HEK293 (cell line): ENCODE results near the gene MYO1E.

Experiments used
- CTCF ChIA-PET: fragments of 350-600 bp; formaldehyde crosslinking; extraction: SDS; loops from one replicate; lab custom pipeline; 2021; ENCODE audit warnings: antibody characterized with exemption; lab: Yijun Ruan, JAX
- POLR2A ChIA-PET: fragments of 300-600 bp; formaldehyde crosslinking; extraction: SDS; loops from one replicate; lab custom pipeline; 2020; ENCODE audit warnings: antibody characterized with exemption, inconsistent platforms; lab: Yijun Ruan, JAX
- H3K27ac ChIP-seq: fragments of 200-500 bp; sonication (Bioruptor generic); 2 replicates; pipeline ENCODE4 v1.5.1; 2014; ENCODE audit warnings: low read depth, low read length, control low read depth, inconsistent platforms; ENCODE audit errors: extremely low read depth
- H3K36me3 ChIP-seq, 2 experiments: fragments of 200-500 bp in 1 of 2; sonication (Bioruptor generic) in 1 of 2; 1 replicate in 1 of 2; 2 replicates in 1 of 2; pipeline ENCODE4 v1.5.1; 2014 to 2017; ENCODE audit warnings: inconsistent platforms in 2 of 2, low read length in 2 of 2; ENCODE audit not compliant: control insufficient read depth in 2 of 2, insufficient read depth in 1 of 2
- H3K4me1 ChIP-seq: fragments of 200-500 bp; sonication (Bioruptor generic); 2 replicates; pipeline ENCODE4 v1.5.1; 2014; ENCODE audit warnings: mild to moderate bottlenecking, low read length, inconsistent platforms; ENCODE audit not compliant: control insufficient read depth, insufficient read depth
- H3K4me3 ChIP-seq: 2 replicates; pipeline ENCODE4 v1.5.1; 2011; ENCODE audit warnings: low read depth, mild to moderate bottlenecking, control low read depth, low read length, moderate library complexity
- H3K9me3 ChIP-seq: fragments of 200-500 bp; sonication (Bioruptor generic); 2 replicates; pipeline ENCODE4 v1.5.1; 2014; ENCODE audit warnings: low read depth, low read length, inconsistent platforms; ENCODE audit not compliant: control insufficient read depth, insufficient read depth
- GLI2 ChIP-seq: fragments of 450-650 bp; formaldehyde crosslinking; IDR thresholded peaks from 2 replicates; pipeline ENCODE4; 2017; ENCODE audit warnings: missing biosample characterization, missing genetic modification characterization, low read depth, borderline replicate concordance
- KLF16 ChIP-seq: fragments of 450-650 bp; formaldehyde crosslinking; IDR thresholded peaks from 2 replicates; pipeline ENCODE4 v1.5.1; 2017; ENCODE audit warnings: missing biosample characterization, missing genetic modification characterization
- PRDM10 ChIP-seq: fragments of 450-650 bp; formaldehyde crosslinking; IDR thresholded peaks from 2 replicates; pipeline ENCODE4 v1.5.1; 2016; ENCODE audit warnings: missing biosample characterization, missing genetic modification characterization
- REPIN1 ChIP-seq: fragments of 450-650 bp; formaldehyde crosslinking; IDR thresholded peaks from 2 replicates; pipeline ENCODE4 v1.5.1; 2017; ENCODE audit warnings: missing biosample characterization, missing genetic modification characterization, low read depth
- SP7 ChIP-seq: fragments of 450-650 bp; formaldehyde crosslinking; IDR thresholded peaks from 2 replicates; pipeline ENCODE4 v1.5.1; 2016; ENCODE audit warnings: missing biosample characterization, missing genetic modification characterization
- ZBTB10 ChIP-seq: fragments of 450-650 bp; formaldehyde crosslinking; IDR thresholded peaks from 2 replicates; pipeline ENCODE4 v1.5.1; 2016; ENCODE audit warnings: missing biosample characterization, missing genetic modification characterization
- ZBTB8A ChIP-seq: fragments of 450-650 bp; formaldehyde crosslinking; IDR thresholded peaks from 2 replicates; pipeline ENCODE4 v1.5.1; 2016; ENCODE audit warnings: missing biosample characterization, missing genetic modification characterization
- ZFP37 ChIP-seq: fragments of 450-650 bp; formaldehyde crosslinking; IDR thresholded peaks from 2 replicates; pipeline ENCODE4 v1.5.1; 2016; ENCODE audit warnings: missing biosample characterization, missing genetic modification characterization
- ZNF157 ChIP-seq: fragments of 450-650 bp; formaldehyde crosslinking; IDR thresholded peaks from 2 replicates; pipeline ENCODE4 v1.5.1; 2016; ENCODE audit warnings: missing biosample characterization, missing genetic modification characterization
- ZNF16 ChIP-seq: fragments of 450-650 bp; formaldehyde crosslinking; IDR thresholded peaks from 2 replicates; pipeline ENCODE4 v1.5.1; 2016; ENCODE audit warnings: low read depth, missing biosample characterization, missing genetic modification characterization
- ZNF248 ChIP-seq: fragments of 450-650 bp; formaldehyde crosslinking; IDR thresholded peaks from 2 replicates; pipeline ENCODE4 v1.5.1; 2017; ENCODE audit warnings: missing biosample characterization, missing genetic modification characterization
- ZNF274 ChIP-seq, 2 experiments: fragments of 200-500 bp in 1 of 2; fragments of 450-650 bp in 1 of 2; sonication (Bioruptor generic) in 1 of 2; formaldehyde crosslinking in 1 of 2; IDR thresholded peaks; 2 replicates each; pipeline versions ENCODE4 v1.5.1 to v1.6.1; 2014 to 2016; ENCODE audit warnings: borderline replicate concordance in 1 of 2, inconsistent platforms in 1 of 2, low read length in 1 of 2, missing biosample characterization in 1 of 2, missing genetic modification characterization in 1 of 2
- ZNF292 ChIP-seq: fragments of 450-650 bp; formaldehyde crosslinking; IDR thresholded peaks from 2 replicates; pipeline ENCODE4 v1.5.1; 2016; ENCODE audit warnings: low read depth, missing biosample characterization, missing genetic modification characterization, borderline replicate concordance
- ZNF391 ChIP-seq: fragments of 450-650 bp; formaldehyde crosslinking; IDR thresholded peaks from 2 replicates; pipeline ENCODE4 v1.5.1; 2016; ENCODE audit warnings: low read depth, missing biosample characterization, missing genetic modification characterization, borderline replicate concordance
- ZNF449 ChIP-seq: fragments of 450-650 bp; formaldehyde crosslinking; IDR thresholded peaks from 2 replicates; pipeline ENCODE4 v1.5.1; 2017; ENCODE audit warnings: missing biosample characterization, mild to moderate bottlenecking, missing genetic modification characterization, moderate library complexity
- ZNF514 ChIP-seq: fragments of 450-650 bp; formaldehyde crosslinking; IDR thresholded peaks from 2 replicates; pipeline ENCODE4 v1.5.1; 2016; ENCODE audit warnings: missing biosample characterization, missing genetic modification characterization
- ZNF600 ChIP-seq: fragments of 450-650 bp; formaldehyde crosslinking; IDR thresholded peaks from 2 replicates; pipeline ENCODE4 v1.5.1; 2016; ENCODE audit warnings: missing biosample characterization, missing genetic modification characterization
- ZNF621 ChIP-seq: fragments of 450-650 bp; formaldehyde crosslinking; IDR thresholded peaks from 2 replicates; pipeline ENCODE4 v1.5.1; 2017; ENCODE audit warnings: missing biosample characterization, missing genetic modification characterization
- ZNF670 ChIP-seq: fragments of 450-650 bp; formaldehyde crosslinking; IDR thresholded peaks from 2 replicates; pipeline ENCODE4 v1.5.1; 2016; ENCODE audit warnings: missing biosample characterization, missing genetic modification characterization, low read depth
- ZSCAN23 ChIP-seq: fragments of 450-650 bp; formaldehyde crosslinking; IDR thresholded peaks from 2 replicates; pipeline ENCODE4 v1.5.1; 2016; ENCODE audit warnings: missing biosample characterization, missing genetic modification characterization
- TF ChIP-seq, protein P1 (sequence below): fragments of 450-650 bp; formaldehyde crosslinking; conservative IDR thresholded peaks from 2 replicates; pipeline ENCODE4 v1.5.1; 2016; ENCODE audit warnings: low read depth, missing biosample characterization, missing genetic modification characterization
- TF ChIP-seq, protein P2 (sequence below): fragments of 450-650 bp; formaldehyde crosslinking; IDR thresholded peaks from 2 replicates; pipeline ENCODE4 v1.5.1; 2016; ENCODE audit warnings: missing biosample characterization, missing genetic modification characterization

Gene MYO1E

GRCh38 chr15:59178151-59178695 is 194.4 kb downstream of the MYO1E start:
- CTCF ChIA-PET = interaction anchor here (1.0 kb wide), 1 partner anchor 16 kb away, joined by 4 read pairs; no protein-coding TSS in a partner anchor
- H3K4me1 ChIP-seq = no peaks in the 10 kb centered on the region
- TF ChIP-seq ZNF157 (tag by site-specific recombination) = no peak
- TF ChIP-seq ZSCAN23 (tag by site-specific recombination) = no peak
- no peak for TF ChIP-seq ZBTB10 (tag by site-specific recombination)
- TF ChIP-seq KLF16 (tag by site-specific recombination) = no peak
- no peak for TF ChIP-seq ZNF274 (IDR thresholded peaks at IDR 0.05; ENCODE audit: low read length)
- no peak for TF ChIP-seq ZNF274 (tag by site-specific recombination; IDR thresholded peaks at IDR 0.05; ENCODE audit: borderline replicate concordance)
- TF ChIP-seq ZNF600 (tag by site-specific recombination) = no peak
- no peak for TF ChIP-seq ZNF449 (tag by site-specific recombination)
- no peaks in the 10 kb centered on the region for H3K9me3 ChIP-seq
- H3K27ac ChIP-seq = no peak overlapping the region
- no peaks in the 10 kb centered on the region; a peak in 1 of 3 replicates for H3K36me3 ChIP-seq
- no peak overlapping the region for H3K4me3 ChIP-seq
- POLR2A ChIA-PET = no interaction called here

GRCh38 chr15:59177317-59177660 is 195.4 kb downstream of the MYO1E start:
- H3K36me3 ChIP-seq = no peaks in the 10 kb centered on the region; a peak in 1 of 3 replicates
- ChIA-PET CTCF (interaction anchor here (0.7 to 1.0 kb wide), 3 partner anchors 15 to 316 kb away, joined by 3 to 4 read pairs (median 3); no protein-coding TSS in a partner anchor), POLR2A (no interaction called here)
- H3K4me3 ChIP-seq = no peak overlapping the region
- no peaks in the 10 kb centered on the region for H3K9me3 ChIP-seq
- no peaks in the 10 kb centered on the region for H3K4me1 ChIP-seq
- H3K27ac ChIP-seq = no peak overlapping the region
- TF ChIP-seq PRDM10 (tag by site-specific recombination) (no peak), SP7 (tag by site-specific recombination) (no peak), ZNF514 (no peak), ZNF670 (tag by site-specific recombination) (no peak), GLI2 (tag by site-specific recombination) (no peak), ZNF292 (tag by site-specific recombination) (no peak), REPIN1 (tag by site-specific recombination) (no peak), ZFP37 (tag by site-specific recombination) (no peak), ZNF248 (tag by site-specific recombination) (no peak), ZBTB8A (no peak), ZNF621 (tag by site-specific recombination) (no peak), ZNF391 (tag by site-specific recombination) (no peak), ZNF16 (no peak)
- TF ChIP-seq, protein P1, sequence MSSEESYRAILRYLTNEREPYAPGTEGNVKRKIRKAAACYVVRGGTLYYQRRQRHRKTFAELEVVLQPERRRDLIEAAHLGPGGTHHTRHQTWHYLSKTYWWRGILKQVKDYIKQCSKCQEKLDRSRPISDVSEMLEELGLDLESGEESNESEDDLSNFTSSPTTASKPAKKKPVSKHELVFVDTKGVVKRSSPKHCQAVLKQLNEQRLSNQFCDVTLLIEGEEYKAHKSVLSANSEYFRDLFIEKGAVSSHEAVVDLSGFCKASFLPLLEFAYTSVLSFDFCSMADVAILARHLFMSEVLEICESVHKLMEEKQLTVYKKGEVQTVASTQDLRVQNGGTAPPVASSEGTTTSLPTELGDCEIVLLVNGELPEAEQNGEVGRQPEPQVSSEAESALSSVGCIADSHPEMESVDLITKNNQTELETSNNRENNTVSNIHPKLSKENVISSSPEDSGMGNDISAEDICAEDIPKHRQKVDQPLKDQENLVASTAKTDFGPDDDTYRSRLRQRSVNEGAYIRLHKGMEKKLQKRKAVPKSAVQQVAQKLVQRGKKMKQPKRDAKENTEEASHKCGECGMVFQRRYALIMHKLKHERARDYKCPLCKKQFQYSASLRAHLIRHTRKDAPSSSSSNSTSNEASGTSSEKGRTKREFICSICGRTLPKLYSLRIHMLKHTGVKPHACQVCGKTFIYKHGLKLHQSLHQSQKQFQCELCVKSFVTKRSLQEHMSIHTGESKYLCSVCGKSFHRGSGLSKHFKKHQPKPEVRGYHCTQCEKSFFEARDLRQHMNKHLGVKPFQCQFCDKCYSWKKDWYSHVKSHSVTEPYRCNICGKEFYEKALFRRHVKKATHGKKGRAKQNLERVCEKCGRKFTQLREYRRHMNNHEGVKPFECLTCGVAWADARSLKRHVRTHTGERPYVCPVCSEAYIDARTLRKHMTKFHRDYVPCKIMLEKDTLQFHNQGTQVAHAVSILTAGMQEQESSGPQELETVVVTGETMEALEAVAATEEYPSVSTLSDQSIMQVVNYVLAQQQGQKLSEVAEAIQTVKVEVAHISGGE = no peak
- TF ChIP-seq, protein P2, sequence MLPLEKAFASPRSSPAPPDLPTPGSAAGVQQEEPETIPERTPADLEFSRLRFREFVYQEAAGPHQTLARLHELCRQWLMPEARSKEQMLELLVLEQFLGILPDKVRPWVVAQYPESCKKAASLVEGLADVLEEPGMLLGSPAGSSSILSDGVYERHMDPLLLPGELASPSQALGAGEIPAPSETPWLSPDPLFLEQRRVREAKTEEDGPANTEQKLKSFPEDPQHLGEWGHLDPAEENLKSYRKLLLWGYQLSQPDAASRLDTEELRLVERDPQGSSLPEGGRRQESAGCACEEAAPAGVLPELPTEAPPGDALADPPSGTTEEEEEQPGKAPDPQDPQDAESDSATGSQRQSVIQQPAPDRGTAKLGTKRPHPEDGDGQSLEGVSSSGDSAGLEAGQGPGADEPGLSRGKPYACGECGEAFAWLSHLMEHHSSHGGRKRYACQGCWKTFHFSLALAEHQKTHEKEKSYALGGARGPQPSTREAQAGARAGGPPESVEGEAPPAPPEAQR = no peak
